Subcutaneous adipose tissue (tissue), 4 donors: ENCODE measurements around the gene CAMTA1. TPM values are rescaled to one million over a fixed set of nuclear protein-coding genes. Genes with fewer than 3 reads are reported as not detected.

Experiments used
- CTCF ChIP-seq: fragments of 450-650 bp; IDR thresholded peaks from one replicate; pipeline ENCODE4 v1.5.1; 2016; ENCODE audit warnings: low read depth, mild to moderate bottlenecking, control low read depth, antibody characterized with exemption, moderate library complexity
- total RNA-seq, 4 donors: library from RNA; depleted of rRNA; stranded (reverse); fragments of >200 nt; gene quantifications; one replicate each; pipeline ENCODE4 v1.1.0, GENCODE V29; 2016

Gene CAMTA1
- total RNA-seq, 4 donors from 2014 or later, result 58.6 to 82.5 (median 78.0) TPM

GRCh38 chr1:7401814-7402547, 616.7 kb downstream of the CAMTA1 start:
- TF ChIP-seq CTCF, result no peak

GRCh38 chr1:7402548-7402850, 617.2 kb downstream of the CAMTA1 start:
- TF ChIP-seq CTCF, result no peak

DNA sequence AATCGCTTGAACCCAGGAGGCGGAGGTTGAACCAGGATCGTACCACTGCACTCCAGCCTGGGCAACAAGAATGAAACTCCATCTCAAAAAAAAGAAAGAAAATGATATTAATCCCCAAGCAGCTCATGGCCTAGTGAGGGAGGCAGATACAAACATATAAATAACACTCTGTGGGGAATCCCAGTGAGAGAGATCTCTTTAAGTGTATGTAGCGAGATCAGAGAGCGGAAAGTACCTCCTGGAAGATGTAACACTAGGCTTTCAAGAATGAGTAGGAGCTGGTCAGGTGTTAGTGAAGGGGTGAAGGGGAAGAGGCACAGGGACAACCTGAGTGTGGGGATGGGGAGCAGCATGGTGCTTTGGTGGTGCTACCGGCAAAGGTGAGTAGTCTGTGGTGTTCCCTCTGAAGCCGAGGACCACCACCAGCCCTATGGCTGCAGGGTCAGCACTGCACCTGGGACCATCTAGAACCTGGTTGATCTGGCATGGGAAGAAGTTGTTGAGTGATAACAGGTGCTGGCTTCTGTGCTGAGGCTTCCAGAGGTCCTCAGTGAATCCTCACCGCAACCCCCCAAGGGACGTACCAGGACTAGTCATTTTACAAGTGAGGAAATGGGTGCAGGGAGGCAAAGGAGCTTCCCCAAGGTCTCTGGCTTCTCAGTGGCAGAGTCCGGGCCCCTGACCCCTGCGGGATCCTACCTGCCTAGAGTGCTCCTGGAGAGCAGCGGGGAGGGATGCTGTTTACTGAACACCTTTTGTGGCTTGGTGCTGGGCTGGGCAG, 618.2 kb downstream of the CAMTA1 start:
- TF ChIP-seq CTCF, result no peak

DNA sequence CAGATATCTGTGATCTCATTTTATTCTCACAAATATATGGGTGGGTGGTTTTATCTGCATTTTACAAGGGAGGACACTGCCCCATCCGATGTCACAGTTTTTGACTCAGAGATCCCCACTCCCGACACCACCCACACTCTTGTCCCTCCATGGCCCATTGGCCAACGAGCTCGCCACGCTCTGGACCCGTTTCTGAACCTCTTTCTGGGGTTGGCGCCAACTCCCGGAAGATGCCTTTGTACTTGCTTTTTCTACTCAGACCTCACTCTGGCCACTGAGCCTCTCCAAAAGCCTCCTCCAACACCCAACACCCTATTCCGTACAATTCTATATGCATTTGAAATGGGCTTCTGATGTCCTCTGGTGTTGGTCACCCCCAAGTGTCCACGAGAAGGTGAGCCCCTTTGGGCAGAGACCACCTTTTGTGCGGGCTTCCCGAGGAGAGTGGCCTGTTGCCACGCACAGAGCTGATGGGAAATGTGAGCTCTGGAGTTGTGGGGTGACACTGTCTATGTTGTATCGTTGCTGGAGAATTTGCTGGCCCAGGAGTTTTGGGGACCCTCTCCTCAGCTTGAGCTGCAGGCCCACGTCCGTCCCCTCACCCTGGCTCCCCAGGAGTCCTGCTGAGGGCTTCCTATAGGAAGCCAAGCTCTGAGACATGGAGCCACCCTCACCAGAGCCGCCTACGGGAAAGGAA, 618.9 kb downstream of the CAMTA1 start:
- no peak for TF ChIP-seq CTCF

DNA sequence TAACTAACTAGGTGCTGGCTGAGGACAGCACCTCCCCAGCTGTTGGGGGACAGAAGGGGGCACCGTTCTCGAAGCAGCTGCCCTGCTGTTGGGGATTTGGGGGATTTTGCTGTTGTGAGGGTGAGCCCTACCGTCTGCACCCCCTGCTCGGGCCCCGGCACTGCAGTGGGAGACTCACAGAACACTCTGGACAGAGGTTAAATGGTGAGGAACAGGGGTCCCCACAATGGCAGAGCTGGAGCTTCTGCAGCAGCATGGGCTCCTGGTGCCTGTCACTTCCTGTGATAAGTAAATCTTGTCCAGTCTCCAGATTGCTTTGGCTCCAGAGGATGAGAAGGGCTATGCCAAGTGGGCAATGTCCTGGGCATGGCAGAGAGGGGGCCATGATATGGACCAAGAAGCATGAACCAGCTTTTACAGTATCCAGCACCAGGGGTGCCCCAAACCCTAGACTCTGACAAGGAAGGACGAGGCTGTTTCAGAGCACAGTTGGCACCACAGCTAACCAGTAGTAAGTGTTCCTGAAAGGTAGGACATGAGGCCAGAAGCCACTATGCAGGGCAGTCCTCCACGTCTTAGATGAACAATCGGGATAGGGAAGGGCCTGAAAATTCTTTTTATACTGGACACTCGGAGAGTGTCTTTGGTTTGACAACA, 620.7 kb downstream of the CAMTA1 start:
- no peak for TF ChIP-seq CTCF

GRCh38 chr1:7406641-7407543, 621.6 kb downstream of the CAMTA1 start:
- no peak for TF ChIP-seq CTCF
